OCI-LY3 (cell line): ENCODE data around the gene IFI30.

Source experiments
- H2AFZ ChIP-seq: fragments of 200-600, 300-600 bp; shearing (Covaris generic); 2 replicates; pipeline ENCODE4 v1.6.0; 2014; ENCODE audit warnings: antibody characterized with exemption, low read depth, low read length
- H3K27ac ChIP-seq: fragments of 200-600, 300-600 bp; sonication (generic); 2 replicates; pipeline ENCODE4 v1.5.1; 2014; ENCODE audit warnings: mild to moderate bottlenecking, low read length, moderate library complexity, mixed read lengths
- H3K27me3 ChIP-seq: fragments of 200-600, 300-600 bp; sonication (generic); 2 replicates; pipeline ENCODE4 v1.6.1; 2014; ENCODE audit warnings: low read depth, low read length, mixed read lengths
- H3K36me3 ChIP-seq: fragments of 200-600, 300-600 bp; sonication (generic); replicated peaks from 2 replicates; pipeline ENCODE3; 2014; ENCODE audit warnings: low read depth, low read length, mixed read lengths
- H3K4me1 ChIP-seq: fragments of 300-600, 200-600 bp; sonication (generic); 2 replicates; pipeline ENCODE4 v1.6.1; 2014; ENCODE audit warnings: low read length, mixed read lengths
- H3K4me2 ChIP-seq: fragments of 200-600, 300-600 bp; sonication (generic); 2 replicates; pipeline ENCODE4 v1.6.1; 2014; ENCODE audit warnings: low read length, mixed read lengths
- H3K4me3 ChIP-seq: fragments of 300-600, 200-600 bp; sonication (generic); 2 replicates; pipeline ENCODE4 v1.5.1; 2014; ENCODE audit warnings: antibody characterized with exemption, mild to moderate bottlenecking, low read length, moderate library complexity
- H3K79me2 ChIP-seq: fragments of 300-600, 200-600 bp; shearing (Covaris generic); 2 replicates; pipeline ENCODE4 v1.6.1; 2014; ENCODE audit warnings: mild to moderate bottlenecking, low read length, mixed read lengths
- H3K9ac ChIP-seq: fragments of 300-600, 200-600 bp; shearing (Covaris generic); 2 replicates; pipeline ENCODE4 v1.6.0; 2014; ENCODE audit warnings: mild to moderate bottlenecking, low read length, moderate library complexity
- H3K9me3 ChIP-seq: fragments of 200-600, 300-600 bp; shearing (Covaris generic); 2 replicates; pipeline ENCODE4 v1.6.1; 2014; ENCODE audit warnings: low read length, mixed read lengths; ENCODE audit not compliant: insufficient read depth
- H4K20me1 ChIP-seq: fragments of 200-600, 300-600 bp; sonication (generic); 2 replicates; pipeline ENCODE4 v1.6.1; 2016; ENCODE audit warnings: low read length, mixed read lengths; ENCODE audit not compliant: insufficient read depth
- EZH2phosphoT487 ChIP-seq: fragments of 200-600 bp; shearing (Covaris generic); IDR thresholded peaks from 2 replicates; pipeline ENCODE4 v1.6.1; 2018; ENCODE audit warnings: antibody characterized with exemption, mixed run types, low read depth
- TF ChIP-seq, protein P1 (sequence below): fragments of 200-600, 300-600 bp; sonication (generic); IDR thresholded peaks from 2 replicates; pipeline ENCODE4 v1.5.1; 2014; ENCODE audit warnings: antibody characterized with exemption, low read length, low read depth

Gene IFI30

DNA sequence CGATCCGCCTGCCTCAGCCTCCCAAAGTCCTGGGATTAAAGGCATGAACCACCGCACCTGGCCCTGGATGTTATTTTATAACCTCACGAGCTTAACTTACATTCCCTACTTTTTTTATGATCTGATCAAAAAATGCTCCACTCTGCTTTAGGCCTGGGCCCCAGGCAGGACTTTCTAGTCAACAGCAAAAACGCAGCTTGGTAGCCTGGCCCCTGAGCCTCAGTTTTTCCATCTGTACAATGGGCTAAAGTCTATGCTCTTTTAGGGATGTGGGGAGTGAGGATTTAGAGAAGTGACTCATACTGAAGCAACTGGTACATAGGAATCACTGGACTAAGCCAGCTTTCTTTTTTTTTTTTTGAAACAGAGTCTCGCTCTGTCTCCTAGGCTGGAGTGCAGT lies 32.6 kb upstream of the IFI30 start:
- Histone ChIP-seq H3K36me3 (peaks cover 54% of the 10 kb centered on the region), H3K4me2 (no peak overlapping the region), H4K20me1 (no peaks in the 10 kb centered on the region), H3K27ac (no peak overlapping the region), H3K79me2 (no peaks in the 10 kb centered on the region), H3K9ac (no peak overlapping the region), H3K4me1 (no peaks in the 10 kb centered on the region), H3K9me3 (no peaks in the 10 kb centered on the region), H3K4me3 (no peak overlapping the region), H2AFZ (no peak overlapping the region), H3K27me3 (no peaks in the 10 kb centered on the region)
- TF ChIP-seq, protein P1, sequence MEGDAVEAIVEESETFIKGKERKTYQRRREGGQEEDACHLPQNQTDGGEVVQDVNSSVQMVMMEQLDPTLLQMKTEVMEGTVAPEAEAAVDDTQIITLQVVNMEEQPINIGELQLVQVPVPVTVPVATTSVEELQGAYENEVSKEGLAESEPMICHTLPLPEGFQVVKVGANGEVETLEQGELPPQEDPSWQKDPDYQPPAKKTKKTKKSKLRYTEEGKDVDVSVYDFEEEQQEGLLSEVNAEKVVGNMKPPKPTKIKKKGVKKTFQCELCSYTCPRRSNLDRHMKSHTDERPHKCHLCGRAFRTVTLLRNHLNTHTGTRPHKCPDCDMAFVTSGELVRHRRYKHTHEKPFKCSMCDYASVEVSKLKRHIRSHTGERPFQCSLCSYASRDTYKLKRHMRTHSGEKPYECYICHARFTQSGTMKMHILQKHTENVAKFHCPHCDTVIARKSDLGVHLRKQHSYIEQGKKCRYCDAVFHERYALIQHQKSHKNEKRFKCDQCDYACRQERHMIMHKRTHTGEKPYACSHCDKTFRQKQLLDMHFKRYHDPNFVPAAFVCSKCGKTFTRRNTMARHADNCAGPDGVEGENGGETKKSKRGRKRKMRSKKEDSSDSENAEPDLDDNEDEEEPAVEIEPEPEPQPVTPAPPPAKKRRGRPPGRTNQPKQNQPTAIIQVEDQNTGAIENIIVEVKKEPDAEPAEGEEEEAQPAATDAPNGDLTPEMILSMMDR: no peak
- no peak for TF ChIP-seq EZH2phosphoT487

DNA sequence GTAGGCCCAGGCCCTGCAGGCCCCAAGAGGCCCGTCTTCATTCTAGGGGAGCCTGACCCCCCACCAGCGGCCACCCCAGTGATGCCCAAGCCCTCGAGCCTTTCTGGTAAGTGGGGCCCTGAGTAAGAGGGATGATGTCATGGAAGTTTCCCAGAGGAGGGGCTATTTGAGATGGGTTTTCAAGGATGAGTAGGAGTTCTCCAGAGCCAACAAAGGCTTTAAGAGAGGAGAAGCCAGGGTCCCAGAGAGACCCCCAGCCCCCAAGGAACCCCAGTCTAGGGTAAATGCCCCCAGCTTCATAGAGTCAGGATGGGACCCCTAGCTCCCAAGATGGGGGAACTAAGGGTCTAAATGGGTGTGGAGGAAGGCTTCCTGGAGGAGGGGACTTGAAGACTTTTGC lies 29.7 kb upstream of the IFI30 start:
- H4K20me1 ChIP-seq: no peaks in the 10 kb centered on the region

DNA sequence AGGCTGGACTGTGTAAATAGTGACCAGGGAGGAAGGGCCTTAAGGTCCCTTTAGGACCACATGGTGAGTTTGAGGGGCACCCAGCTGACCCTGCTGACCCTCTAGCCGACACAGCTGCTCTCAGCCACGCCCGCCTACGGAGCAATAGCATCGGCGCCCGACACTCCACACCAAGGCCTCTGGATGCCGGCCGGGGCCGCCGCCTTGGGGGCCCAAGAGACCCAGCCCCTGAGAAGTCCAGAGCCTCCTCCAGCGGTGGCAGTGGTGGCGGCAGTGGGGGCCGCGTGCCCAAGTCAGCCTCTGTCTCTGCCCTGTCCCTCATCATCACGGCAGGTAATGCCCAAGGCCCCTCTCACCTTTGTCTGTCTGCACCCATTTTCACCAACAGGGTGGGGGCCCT lies 29.3 kb upstream of the IFI30 start:
- Histone ChIP-seq H3K36me3 (peaks cover 53% of the 10 kb centered on the region), H3K4me2 (no peak overlapping the region), H3K4me3 (no peak overlapping the region), H3K4me1 (no peaks in the 10 kb centered on the region), H3K79me2 (no peaks in the 10 kb centered on the region), H3K27ac (no peak overlapping the region), H4K20me1 (no peaks in the 10 kb centered on the region), H3K9ac (no peak overlapping the region), H3K9me3 (no peaks in the 10 kb centered on the region), H2AFZ (no peak overlapping the region), H3K27me3 (no peaks in the 10 kb centered on the region)
- TF ChIP-seq EZH2phosphoT487: no peak
- TF ChIP-seq, protein P1: no peak

More for the DNA sequence above, 29.7 kb upstream of the IFI30 start:
- no peaks in the 10 kb centered on the region for H3K9me3 ChIP-seq
- H2AFZ ChIP-seq: no peak overlapping the region
- H3K36me3 ChIP-seq: peaks cover 55% of the 10 kb centered on the region
- H3K4me2 ChIP-seq: no peak overlapping the region
- no peak overlapping the region for H3K4me3 ChIP-seq
- TF ChIP-seq, protein P1: no peak
- TF ChIP-seq EZH2phosphoT487: no peak
- no peak overlapping the region for H3K9ac ChIP-seq
- H3K27ac ChIP-seq: no peak overlapping the region
- H3K79me2 ChIP-seq: no peaks in the 10 kb centered on the region
- no peaks in the 10 kb centered on the region for H3K27me3 ChIP-seq
- no peaks in the 10 kb centered on the region for H3K4me1 ChIP-seq

DNA sequence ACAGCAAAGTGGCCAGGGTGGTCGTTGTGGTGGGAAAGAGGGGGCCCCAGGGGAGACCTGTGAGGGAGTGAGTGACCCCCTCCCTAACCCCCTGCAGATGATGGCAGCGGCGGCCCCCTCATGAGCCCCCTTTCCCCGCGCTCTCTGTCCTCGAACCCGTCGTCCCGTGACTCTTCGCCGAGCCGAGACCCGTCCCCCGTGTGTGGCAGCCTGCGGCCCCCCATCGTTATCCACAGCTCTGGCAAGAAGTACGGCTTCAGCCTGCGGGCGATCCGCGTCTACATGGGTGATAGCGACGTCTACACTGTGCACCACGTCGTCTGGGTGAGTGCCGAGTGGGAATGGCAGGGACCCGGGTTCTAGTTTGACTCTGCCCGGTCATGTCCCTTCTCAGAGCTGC lies 28.7 kb upstream of the IFI30 start:
- peaks cover 56% of the 10 kb centered on the region for H3K36me3 ChIP-seq
- no peaks in the 10 kb centered on the region for H4K20me1 ChIP-seq
- no peak overlapping the region for H2AFZ ChIP-seq
- H3K9me3 ChIP-seq: no peaks in the 10 kb centered on the region
- no peak overlapping the region for H3K4me3 ChIP-seq
- H3K79me2 ChIP-seq: no peaks in the 10 kb centered on the region
- H3K27me3 ChIP-seq: no peaks in the 10 kb centered on the region
- H3K4me2 ChIP-seq: no peak overlapping the region
- H3K27ac ChIP-seq: no peak overlapping the region
- H3K9ac ChIP-seq: no peak overlapping the region
- H3K4me1 ChIP-seq: no peaks in the 10 kb centered on the region
- no peak for TF ChIP-seq EZH2phosphoT487
- TF ChIP-seq, protein P1: no peak
